ENCODE data around the gene DAO.
"Not testable (repeated sequence)": the region's sequence is repeated elsewhere in the genome, so short reads cannot be mapped to it uniquely, and the experiment has no call there.

The DAO gene

DNA sequence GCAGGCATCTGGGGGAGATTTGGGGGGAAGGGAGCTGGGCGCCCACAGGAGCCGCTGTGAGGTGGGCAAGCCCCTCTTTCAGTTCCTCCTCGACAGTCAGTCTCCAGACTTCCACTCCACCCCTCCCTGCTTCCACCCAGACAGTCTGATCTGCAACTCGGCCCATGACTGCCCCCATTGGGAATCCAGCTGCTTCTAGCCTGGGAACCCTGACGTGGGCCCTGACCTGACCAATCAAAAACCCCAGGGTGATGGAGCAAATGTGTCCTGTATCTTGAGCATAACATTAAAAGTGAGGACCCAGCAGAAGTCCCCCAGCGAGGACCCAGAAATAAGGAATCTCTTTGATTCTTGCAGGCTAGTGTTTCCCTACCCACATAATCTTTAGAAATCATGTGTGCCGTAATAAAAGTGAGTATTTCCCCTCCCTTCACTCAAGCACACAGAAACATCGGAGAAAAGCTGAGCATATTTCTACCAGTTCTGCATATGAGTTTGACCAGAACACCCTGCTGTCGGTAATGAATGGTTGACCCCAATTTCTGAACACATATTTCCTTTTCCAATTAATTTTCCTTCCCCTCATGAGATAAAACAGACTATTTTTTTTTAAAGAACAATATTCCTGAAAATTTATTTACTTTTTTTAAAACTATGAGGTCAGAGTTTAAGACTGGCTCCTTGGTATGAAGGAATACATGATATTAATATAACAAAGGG, 28.9 kb upstream of the DAO start:
- no peak for DNase-seq

GRCh38 chr12:108852674-108853309, 27.1 kb upstream of the DAO start:
- DNase-seq = no peak

DNA sequence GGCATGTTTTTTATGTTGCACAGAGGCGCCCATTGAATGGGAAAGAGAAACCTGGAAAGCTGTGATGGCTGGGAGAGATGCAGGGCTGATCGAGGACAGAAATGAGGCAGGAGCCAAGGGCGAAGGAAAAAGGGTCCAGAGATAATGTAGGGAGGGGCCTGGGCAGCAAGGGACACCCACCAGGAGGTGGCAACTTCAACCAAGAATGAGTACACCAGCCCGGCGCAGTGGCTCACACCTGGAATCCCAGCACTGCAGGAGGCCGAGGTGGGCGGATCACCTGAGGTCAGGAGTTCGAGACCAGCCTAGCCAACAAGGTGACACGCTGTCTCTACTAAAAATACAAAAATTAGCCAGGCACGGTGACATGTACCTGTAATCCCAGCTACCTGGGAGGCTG, 26.5 kb upstream of the DAO start:
- no peak for DNase-seq

DNA sequence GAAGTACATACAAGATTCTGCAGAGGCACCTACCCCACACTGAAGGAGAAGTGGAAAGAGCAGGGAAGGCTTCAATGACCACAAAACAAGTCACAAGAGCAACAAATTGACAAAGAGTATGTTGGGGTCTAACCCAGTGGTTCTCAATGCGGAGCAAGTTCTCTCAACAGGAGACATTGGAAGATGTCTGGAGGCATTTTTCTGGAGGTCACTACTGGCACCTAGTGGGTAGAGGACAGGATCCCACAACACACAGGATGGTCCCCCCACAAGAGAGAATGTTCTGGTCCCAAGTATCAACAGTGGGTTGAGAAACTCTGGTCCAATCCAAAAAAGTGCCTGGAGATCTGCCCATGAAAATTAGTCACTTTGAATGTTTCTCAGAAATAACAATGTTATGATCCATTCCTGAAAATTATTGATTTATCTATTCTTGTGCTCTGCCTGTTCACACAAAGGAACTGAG, 25.9 kb upstream of the DAO start:
- DNase-seq = no peak

GRCh38 chr12:108854451-108855283, 25.2 kb upstream of the DAO start:
- DNase-seq = peak; percentile 34

GRCh38 chr12:108855284-108856169, 24.4 kb upstream of the DAO start:
- no peak for DNase-seq

DNA sequence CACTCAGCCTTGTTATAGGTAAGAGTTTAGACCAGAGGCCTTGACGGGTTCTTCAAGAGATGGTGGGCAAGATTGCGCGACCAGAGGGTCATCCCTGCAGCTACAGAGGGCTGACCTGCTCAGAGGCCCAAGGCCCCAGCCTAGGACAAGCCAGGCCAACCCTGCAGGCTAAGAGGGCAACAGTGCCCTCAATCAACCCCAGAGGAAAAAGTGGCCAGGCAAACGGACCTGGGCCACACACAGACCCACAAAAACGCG, 23.8 kb upstream of the DAO start:
- DNase-seq = no peak

GRCh38 chr12:108856428-108857157, 23.3 kb upstream of the DAO start:
- no peak for DNase-seq

GRCh38 chr12:108857158-108857407, 22.8 kb upstream of the DAO start:
- no peak for DNase-seq

DNA sequence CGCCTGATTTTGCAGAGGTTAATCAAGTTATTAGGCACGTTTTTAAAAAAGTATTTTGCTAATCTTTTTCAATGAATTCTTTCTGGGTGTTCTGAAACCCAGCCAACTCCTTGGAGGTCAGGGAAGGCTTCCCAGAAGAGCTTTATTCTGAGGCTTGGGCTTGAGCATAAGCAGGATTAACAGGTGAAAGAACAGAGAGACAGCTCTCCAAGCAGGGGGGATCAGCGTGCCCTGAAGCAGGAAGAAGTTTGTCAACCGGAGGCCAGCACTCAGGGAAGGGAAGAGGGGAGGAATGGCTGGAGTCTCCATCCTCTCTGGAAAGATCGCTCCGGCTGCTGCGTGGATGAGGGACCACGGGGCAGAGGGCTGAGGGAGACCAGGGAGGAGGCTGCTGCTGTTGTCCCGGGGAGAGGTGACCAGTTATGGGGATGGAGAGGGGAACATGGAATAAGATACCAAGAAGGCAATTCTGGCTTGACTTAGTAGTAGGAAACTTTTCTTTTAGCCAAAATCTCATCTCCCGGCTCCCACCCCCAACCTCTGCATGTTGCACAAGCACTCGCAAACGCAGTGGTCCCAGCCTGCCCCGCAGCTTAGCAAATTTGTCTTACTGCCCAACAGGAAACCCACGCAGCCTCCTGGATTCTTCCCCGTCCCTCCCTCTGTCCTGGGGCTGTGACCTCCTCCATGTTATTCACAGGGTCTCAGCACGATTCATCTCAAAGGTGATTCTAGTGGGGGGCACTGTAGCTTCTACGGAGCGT, 21.4 kb upstream of the DAO start:
- DNase-seq = no peak

- DNase-seq = not testable (repeated sequence)
These were observed 20.6 kb upstream of the DAO start for GRCh38 chr12:108859141-108859922.

GRCh38 chr12:108859923-108860291, 20.0 kb upstream of the DAO start:
- no peak for DNase-seq

GRCh38 chr12:108860443-108860842, 19.4 kb upstream of the DAO start:
- no peak for DNase-seq

DNA sequence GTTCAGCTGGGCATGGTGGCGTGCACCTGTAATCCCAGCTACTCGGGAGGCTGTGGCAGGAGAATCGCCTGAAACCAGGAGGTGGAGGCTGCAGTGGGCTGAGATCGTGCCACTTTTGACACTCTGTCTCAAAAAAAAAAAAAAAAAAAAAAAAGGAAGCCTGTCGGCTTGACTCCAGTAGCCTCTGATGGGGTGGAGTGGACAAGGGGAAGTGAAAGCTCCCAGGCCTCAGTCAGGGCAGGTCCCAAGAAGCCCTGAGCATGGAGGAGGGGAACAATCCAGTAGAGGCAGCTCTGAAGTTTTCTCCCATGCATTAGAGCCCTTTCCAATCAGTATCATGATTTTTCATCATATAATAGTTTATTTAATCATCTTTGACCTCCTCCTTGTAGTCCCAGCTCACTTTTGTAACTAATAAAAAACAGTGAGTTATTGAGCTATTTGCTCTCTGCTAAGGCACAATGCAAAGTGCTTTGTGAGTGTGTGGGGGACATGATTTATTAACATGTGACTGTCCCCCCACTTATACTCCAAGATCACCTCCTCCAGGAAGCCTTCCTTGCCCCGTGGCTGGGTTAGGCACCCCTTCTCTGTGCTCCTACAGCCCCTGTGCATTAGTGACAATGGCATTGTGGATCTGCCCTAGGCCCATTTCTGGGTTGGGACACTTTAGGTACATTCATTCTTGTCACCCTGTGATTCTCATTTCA, 17.9 kb upstream of the DAO start:
- DNase-seq = no peak

DNA sequence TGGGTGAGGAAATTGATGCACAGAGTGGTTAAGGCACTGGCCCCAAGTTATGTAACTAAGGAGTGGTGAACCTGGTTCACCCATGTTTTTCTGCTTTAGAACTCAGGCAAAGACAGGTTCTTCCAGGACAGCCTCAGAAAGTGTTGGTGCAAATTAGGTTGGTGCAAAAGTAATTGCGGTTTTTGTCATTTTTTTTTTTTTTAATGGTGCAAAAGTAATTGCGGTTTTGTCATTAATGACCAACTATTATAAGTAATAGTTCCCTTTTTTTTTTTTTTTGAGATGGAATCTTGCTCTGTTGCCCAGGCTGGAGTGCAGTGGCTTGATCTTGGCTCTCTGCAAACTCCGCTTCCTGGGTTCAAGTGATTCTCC, 17.3 kb upstream of the DAO start:
- DNase-seq = no peak

DNA sequence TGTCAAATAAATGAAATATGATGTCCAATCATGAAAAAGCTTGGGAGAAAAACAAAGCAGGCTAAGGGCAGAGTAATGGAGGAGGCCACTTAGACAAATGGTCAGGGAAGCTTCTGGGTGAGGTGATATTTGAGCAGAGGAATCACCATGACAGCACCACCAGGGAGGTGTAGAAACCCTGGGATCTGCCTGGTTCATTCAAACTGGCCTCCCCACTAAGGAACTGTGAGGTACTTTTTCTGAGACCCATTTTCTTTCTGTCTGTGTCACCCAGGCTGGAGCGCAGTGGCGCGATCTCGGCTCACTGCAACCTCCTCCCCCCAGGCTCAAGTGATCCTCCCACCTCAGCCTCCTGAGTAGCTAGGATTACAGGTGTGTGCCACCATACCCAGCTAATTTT, 14.7 kb upstream of the DAO start:
- DNase-seq = no peak

- DNase-seq = not testable (repeated sequence)
These were observed 13.8 kb upstream of the DAO start for GRCh38 chr12:108866083-108866482.

DNA sequence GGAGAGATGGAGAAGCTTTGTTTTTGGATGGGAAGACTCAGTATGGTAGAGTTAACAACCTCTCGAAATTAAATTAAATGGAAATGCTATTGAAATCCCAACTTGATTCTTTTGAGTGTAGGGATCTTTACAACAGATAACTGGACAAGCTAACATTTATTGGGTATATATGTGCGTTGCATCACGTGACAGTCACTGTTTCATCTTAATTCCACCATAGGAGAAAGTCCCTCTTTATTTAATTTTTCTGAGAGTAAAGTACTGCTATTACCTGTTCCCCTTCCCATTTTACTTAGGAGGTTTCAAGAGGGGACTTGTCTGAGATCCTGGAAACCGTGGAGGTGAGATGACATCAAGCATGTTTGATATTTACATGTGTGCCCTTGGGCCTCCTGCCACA, 11.1 kb upstream of the DAO start:
- DNase-seq = no peak

GRCh38 chr12:108875280-108875679, 4.6 kb upstream of the DAO start:
- DNase-seq = no peak

DNA sequence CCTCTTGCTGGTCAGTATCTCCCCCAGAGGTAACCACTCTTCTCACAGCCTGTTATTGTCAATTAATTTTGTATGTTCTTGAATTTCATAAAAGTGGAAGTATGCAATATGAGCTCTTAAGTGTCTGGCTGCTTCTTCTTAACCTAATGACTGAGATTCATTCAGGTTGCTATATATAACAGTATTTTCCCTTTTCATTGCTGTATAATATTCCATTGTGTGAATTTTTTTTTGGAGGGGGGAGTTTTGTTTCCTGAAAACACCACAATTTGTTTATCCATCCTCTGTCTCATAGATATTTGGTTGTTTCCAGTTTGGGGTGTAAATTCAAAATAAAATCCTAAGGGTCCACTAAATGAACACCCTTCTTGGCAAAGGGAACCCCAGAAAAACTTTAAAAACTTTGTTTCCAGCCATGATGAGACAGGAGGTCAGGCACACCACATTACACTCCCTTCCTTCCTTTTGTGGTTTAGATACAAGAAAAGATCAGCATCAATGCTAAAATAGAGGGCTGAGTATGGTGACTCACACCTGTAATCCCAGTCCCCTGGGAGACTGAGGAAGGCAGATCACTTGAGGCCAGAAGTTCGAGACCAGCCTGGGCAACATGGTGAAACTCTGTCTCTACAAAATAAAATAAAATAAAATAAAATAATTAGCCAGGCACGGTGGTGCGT, 4.1 kb upstream of the DAO start:
- no peak for DNase-seq
